HPDE6-E6E7 (cell line): ENCODE measurements around the gene DNAAF5.

Experiments
- DNase-seq: peaks from one replicate; pipeline ENCODE4 v3.0.0; 2011; ENCODE audit warnings: missing footprints; ENCODE audit errors: extremely low spot score

The DNAAF5 gene

DNA sequence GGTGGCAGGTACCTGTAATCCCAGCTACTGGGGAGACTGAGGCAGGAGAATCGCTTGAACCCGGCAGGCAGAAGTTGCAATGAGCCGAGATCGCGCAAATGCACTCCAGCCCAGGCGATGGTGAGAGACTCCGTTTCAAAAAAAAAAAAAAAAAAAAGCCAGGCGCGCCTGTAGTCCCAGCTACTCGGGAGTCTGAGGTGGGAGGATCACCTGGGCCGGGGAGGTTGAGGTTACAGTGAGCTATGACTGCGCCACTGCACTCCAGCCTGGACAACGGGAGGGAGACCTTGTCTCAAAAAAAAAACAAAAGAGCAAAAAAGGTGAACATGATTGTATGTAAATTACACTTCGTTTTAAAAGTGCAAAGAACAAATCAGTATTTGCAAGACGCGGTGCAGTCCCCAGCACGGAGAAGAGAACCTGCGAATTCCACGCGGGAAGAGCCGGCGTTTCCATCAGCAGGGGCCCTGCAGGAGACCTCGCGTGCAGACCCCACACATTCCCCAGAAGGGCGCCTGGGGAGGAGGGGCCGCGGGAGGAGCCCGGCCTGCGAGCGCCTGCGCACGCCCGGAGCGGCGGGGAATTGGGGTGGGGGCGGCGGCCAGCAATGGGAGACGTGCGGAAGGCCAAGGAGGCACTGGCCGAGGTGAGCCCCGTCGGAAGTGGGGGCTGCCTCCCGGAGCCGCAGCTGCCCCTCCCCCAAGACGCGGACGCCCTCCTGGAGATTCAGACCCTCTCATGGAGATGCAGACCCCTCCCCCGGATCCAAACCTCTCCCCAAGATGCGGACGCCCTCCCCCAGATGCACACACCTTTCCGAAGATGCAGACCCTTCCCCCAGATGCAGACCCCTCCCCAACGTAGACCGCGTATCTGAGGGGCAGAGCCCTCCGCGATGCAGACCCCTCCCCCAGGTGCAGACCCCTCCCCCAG is 89.1 kb downstream of the DNAAF5 start:
- no peak for DNase-seq

GRCh38 chr7:816300-816750 is 89.8 kb downstream of the DNAAF5 start:
- peak; percentile 94 for DNase-seq

DNA sequence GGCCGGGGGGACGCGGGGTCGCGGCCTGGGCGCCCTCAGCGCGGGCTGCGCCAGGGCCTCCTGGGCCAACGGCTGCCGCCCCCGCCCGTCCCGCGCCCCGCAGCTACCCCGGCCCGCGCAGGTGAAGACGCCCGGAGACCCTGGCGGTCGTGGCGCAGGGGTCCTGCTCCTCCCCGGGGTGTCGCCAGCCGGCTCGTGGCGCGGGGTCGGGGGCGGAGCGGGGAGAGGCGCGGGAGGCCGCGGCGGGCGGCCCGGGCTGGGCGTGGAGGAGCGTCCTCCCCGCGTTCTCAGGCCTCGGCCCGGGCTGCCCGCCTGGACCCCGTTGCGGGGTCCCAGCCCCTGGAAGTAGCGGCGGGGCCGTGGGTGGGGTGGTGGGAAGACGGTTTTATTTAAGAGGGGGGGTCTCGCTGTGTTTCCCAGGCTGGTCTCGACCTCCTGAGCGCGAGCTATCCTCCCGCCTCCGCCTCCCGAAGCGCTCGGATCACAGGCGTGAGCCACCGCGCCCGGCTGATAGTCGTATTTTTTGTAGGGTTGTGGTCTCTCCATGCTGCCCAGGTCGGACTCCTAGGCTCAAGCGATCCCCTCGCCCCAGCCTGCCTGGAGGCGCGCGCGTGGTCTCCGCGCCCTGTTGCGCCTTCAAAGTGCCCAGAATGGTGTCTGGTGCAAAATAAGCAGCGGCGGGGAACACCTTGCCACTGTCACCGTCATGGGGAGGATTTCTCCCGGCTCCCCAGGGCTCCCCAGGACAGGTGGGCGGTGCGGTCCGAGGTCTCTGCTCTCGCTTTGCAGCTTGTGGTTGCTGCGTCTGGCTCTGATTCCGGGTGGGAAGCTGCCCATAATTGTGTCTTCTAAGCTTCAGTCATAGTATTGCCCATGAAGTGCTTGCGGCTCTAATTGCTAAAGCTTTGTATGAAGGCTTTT is 90.5 kb downstream of the DNAAF5 start:
- DNase-seq, result no peak

- no peak for DNase-seq
These were observed 91.7 kb downstream of the DNAAF5 start for GRCh38 chr7:818031-818699.

DNA sequence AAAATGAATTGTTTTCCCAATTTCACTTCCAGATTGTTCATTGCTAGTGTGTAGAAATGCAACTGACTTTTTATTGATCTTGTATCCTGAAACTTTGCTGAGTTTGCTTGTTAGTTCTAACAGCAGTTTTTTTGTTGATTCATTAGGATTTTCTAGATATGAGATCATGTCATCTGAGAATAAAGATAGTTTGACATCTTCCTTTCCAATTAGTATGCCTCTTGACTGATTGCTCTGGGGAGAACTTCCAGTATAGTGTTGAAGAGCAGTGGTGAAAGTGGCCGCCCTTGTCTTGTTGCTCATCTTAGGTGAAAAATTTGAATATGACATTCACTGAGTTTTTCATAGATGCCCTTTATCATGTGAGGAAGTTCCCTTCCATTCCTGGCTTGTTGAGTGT is 93.8 kb downstream of the DNAAF5 start:
- DNase-seq, result no peak

DNA sequence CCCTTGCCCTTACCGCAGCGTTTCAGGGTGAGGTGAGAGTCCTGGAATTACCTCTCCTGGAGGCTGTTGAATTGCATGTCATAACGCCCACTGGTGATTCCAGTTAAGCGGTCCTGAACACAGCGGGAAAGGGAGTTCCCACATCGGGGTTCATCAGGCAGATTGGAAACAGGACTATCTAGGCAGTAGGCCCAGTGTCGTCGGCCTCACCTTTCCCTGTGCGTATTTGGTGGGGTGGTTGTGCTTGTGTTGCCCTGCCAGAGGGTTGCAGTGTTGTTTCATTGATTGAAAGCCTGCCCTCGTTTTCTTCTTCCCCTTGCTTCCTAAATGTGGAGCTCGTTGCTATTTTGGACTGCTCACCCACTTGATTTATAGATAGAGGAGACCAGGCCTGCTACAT is 95.2 kb downstream of the DNAAF5 start:
- DNase-seq, result no peak

GRCh38 chr7:822692-823276 is 96.3 kb downstream of the DNAAF5 start:
- DNase-seq, result no peak

DNA sequence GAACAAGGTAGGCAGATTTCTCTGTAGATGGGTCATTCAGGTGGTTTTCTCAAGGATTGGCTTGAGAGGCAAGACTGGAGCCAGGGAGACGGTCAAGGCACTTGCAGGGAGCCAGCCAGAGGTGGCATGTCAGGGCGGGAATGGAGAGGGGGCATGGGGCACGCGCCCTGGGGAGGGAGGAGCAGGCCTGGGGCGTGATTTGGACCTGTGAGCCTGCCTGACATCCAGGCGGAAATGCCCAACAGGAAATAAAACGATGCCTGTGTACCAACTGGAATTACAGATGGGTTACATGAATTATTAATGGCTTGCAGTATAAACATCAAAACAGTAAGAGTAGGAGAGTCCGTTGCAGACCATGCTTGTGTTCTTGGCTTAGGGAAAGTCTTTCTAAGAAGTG is 97.2 kb downstream of the DNAAF5 start:
- no peak for DNase-seq

- DNase-seq, result no peak
These were observed 97.6 kb downstream of the DNAAF5 start for GRCh38 chr7:824081-824480.

DNA sequence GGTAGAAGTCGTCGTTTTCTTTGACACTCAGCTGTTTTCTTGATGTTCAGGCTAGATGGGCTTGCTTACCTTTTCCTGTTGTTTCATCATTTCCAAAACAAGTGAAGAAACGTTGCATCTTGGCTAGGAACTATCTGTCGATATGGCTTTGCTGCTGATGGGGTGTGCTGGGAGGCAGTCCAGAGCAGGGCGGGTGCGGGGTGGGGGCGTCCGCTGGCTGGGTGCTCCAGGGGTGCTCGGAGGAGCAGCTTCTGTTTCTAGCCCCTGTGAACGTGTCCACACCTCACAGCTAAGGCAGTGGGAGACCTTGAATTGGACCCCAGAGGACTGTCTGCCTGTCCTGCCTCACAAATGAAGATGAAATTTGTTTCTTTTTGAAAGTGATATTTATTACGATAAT is 98.2 kb downstream of the DNAAF5 start:
- no peak for DNase-seq

- DNase-seq, result no peak
These were observed 98.9 kb downstream of the DNAAF5 start for GRCh38 chr7:825386-825785.

- DNase-seq, result no peak
These were observed 99.9 kb downstream of the DNAAF5 start for GRCh38 chr7:826230-826917.

GRCh38 chr7:828793-829561 is 102.5 kb downstream of the DNAAF5 start:
- DNase-seq, result no peak

DNA sequence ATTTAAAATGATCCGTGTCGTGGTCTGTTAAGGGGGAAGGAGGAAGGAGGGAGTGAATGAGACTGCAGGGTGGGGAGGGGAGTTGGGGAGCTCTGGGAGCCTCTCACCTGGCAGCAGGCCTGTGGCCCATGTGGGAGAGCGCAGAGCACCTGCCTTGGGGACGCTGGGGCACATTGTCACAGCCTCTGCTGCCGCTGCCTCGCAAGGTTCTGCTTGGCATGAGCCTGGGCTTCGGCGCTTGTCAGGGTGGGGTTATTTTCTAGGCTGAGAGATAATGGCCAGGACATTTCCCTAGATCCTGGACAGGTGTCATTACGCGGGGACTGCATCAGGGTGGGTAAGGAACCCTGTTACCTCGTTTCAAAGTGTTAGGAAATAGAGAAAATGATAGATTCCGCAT is 103.6 kb downstream of the DNAAF5 start:
- DNase-seq, result no peak

DNA sequence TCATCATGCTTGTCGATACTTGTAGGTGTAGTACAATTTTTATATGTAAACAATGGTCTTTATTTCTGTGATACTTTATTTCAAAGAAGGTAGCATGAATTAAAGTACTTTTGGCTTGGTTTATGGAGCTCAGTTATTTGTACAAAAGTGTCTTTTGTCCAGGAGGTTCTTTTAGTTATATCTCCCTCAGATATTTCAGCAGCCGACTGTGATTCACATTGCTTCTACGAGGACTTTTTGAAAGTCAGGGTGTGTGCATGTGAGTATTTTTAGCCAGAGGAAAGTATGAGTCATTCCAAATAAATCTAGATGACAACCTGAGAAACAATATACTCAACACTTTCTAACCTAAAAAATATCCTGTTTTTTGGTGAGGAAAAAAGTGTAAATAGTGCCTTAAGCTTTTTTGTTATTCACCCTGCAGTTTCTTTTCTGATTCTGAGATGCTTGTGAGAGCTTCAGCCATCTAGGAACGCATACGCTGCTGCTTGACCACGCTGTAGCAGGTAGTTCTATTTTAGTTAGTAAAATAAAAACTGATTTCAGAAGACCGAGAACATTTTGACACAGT is 105.2 kb downstream of the DNAAF5 start:
- peak; percentile 76 for DNase-seq

DNA sequence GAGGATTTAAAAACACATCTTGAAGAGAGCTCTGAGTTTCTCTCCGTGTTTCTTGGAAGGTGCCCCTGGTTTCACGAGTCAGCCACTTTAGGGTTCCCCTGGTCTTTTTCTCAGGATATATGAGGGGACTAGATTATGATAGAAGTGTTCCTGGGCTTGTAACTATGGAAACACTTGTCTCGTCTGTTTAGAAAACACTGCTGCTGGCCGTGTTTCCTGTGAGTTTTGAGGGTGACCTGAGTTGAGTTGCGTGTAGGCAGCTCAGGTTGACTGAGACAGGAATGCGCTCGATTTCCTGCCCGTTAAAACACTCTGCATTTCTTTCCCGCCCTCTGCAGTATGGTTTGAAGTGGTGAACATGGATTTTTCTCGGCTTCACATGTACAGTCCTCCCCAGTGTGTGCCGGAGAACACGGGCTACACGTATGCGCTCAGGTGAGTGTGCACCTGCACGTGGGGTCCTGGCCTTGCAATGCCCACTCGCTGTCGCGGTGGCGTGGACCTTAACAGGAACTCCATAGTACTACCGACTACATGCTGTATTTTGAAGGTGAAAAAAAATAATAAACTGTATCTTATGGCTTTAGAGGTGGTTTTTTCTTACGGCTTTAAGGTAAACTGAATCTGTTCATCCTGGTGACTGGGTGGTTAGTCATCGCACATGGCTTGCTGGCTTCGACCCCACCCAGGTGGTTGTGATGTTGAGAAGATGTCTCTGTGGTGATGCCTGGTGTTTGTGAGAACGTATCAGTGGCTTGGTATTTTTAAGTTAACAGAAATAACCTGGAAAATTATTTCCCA is 105.9 kb downstream of the DNAAF5 start, which contains the start of gene SUN1:
Gene SUN1, plus strand, starts transcription at position 310 of the 801 bp plus-strand sequence. Its CDS starts 49 bp downstream, at position 359.
- DNase-seq, result peak; percentile 92

GRCh38 chr7:832968-833424 is 106.5 kb downstream of the DNAAF5 start:
- DNase-seq, result no peak

DNA sequence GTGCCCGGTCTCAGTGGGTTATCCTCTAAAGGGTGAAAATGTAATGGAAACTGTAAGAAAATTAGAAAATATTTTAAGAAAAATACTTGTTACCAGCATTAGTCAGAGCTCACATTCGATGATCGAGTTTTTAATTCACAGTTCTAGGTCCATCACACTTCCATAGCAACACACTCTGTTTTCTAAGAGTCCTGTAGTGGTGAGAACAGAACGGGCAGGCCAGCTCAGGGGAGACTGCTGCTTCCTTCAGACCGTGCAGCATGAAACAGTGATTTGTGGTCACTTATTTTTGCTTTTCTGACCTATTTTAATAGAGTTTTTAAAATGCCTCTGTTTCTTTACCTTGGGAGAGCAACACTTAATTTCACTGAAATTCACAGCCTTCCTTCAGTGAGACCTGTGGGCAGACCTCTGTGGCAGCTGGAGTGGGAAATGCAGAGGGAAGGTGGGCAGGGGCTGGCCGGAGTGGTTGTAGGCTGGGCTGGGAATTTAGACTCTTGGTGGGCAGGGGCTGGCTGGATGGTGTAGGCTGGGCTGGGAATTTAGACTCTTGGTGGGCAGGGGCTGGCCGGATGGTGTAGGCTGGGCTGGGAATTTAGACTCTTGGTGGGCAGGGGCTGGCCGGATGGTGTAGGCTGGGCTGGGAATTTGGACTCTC is 107.2 kb downstream of the DNAAF5 start:
- no peak for DNase-seq
